KMS-11 (cell line): ENCODE results near the gene PXN.

Experiments
- H2AFZ ChIP-seq: fragments of 200-600 bp; sonication (generic); 2 replicates; pipeline ENCODE4 v1.6.1; 2016; ENCODE audit warnings: antibody characterized with exemption, mixed run types, low read depth
- H3K27ac ChIP-seq: fragments of 200-600 bp; sonication (generic); 2 replicates; pipeline ENCODE4 v1.6.1; 2016; ENCODE audit warnings: mild to moderate bottlenecking, mixed run types
- H3K27me3 ChIP-seq: fragments of 200-600 bp; sonication (generic); 2 replicates; pipeline ENCODE4 v1.6.1; 2017; ENCODE audit warnings: mild to moderate bottlenecking, low read depth, mixed run types, moderate library complexity; ENCODE audit not compliant: insufficient read depth
- H3K36me3 ChIP-seq: fragments of 200-600 bp; sonication (generic); 2 replicates; pipeline ENCODE4 v1.6.1; 2017; ENCODE audit warnings: mild to moderate bottlenecking, mixed run types; ENCODE audit not compliant: insufficient read depth
- H3K4me1 ChIP-seq: fragments of 200-600 bp; sonication (generic); 2 replicates; pipeline ENCODE4 v1.6.1; 2016; ENCODE audit warnings: mild to moderate bottlenecking, low read depth, mixed run types; ENCODE audit not compliant: poor library complexity, severe bottlenecking
- H3K4me2 ChIP-seq: fragments of 200-600 bp; sonication (generic); 2 replicates; pipeline ENCODE4 v1.7.0; 2016; ENCODE audit warnings: mild to moderate bottlenecking, mixed run types
- H3K4me3 ChIP-seq: fragments of 200-600 bp; sonication (generic); IDR thresholded peaks from 2 replicates; pipeline ENCODE4 v1.6.1; 2017; ENCODE audit warnings: low read depth, low read length, mixed read lengths; ENCODE audit not compliant: insufficient read depth
- H3K79me2 ChIP-seq: fragments of 200-600 bp; sonication (generic); 2 replicates; pipeline ENCODE4 v1.6.1; 2016; ENCODE audit warnings: low read depth, mixed run types; ENCODE audit not compliant: insufficient read depth
- H3K9ac ChIP-seq: fragments of 200-600 bp; sonication (generic); 2 replicates; pipeline ENCODE4 v1.6.1; 2016; ENCODE audit warnings: mild to moderate bottlenecking, mixed run types
- H4K20me1 ChIP-seq: fragments of 200-600 bp; sonication (generic); 2 replicates; pipeline ENCODE4 v1.6.1; 2016; ENCODE audit warnings: mild to moderate bottlenecking, mixed run types; ENCODE audit not compliant: insufficient read depth
- TF ChIP-seq, protein P1 (sequence below): fragments of 200-600 bp; sonication (generic); conservative IDR thresholded peaks from 2 replicates; pipeline ENCODE4 v1.6.1; 2017; ENCODE audit warnings: low read depth, mild to moderate bottlenecking, antibody characterized with exemption, low read length, moderate library complexity, mixed read lengths

The PXN gene

DNA sequence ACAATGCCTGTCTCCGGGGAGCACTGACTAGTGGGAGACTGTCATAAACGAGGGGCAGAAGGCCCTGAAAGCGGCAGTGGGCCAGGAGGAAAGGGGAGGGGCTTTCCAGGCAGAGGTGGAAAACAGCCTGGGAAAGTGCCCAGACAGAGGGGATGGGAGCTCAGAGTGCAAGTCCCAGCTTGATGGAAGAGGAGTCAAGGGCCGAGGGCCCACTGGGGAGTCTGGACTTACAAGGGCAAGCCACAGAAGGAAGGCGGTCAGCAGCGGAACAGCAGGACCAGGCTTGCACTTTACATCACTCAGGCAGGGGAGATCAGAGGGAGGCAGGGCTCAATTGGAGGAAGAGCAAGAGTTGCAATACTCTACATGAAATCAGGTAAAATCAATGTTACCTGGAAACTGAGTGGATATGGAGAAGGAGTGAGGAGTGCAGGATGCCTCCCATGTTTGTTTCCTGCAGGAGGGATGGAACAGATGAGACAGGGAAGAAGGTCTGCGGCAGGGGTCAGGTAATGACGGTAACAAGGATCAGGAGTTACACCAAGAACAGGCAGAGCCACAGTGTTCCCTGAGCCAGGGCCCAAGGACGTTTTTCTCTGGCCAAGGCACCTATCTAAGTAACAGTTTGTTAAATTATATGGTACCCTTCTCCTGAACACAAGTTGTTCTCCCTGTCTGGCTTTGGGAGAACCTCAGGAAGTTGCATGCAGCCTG lies 23.8 kb downstream of the PXN start:
- H3K27ac ChIP-seq: no peak overlapping the region
- no peaks in the 10 kb centered on the region for H3K4me1 ChIP-seq
- H3K4me2 ChIP-seq: no peak overlapping the region

DNA sequence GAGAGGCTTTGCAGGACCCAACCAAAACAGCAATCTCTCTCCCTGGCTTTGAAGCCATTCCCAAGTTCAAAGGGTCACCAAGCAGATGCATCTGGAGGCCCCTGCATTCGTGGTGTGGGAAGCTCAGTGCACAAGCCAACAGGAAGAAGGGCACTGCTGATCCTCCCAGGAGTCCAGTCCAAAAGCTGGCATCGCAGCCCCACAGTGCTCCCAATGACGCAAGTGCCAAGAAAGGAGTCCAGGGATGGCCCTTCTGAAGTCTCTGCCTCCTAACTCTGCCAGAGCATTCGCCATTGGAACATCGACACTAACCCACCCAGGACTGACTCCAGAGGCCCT lies 25.1 kb downstream of the PXN start:
- Histone ChIP-seq H4K20me1 (no peaks in the 10 kb centered on the region), H3K4me2 (no peak overlapping the region), H3K79me2 (no peaks in the 10 kb centered on the region), H3K4me1 (no peaks in the 10 kb centered on the region), H3K27ac (no peak overlapping the region), H3K4me3 (no peak overlapping the region), H3K9ac (no peak overlapping the region), H3K36me3 (no peaks in the 10 kb centered on the region), H3K27me3 (no peaks in the 10 kb centered on the region), H2AFZ (no peak overlapping the region)
- TF ChIP-seq, protein P1, sequence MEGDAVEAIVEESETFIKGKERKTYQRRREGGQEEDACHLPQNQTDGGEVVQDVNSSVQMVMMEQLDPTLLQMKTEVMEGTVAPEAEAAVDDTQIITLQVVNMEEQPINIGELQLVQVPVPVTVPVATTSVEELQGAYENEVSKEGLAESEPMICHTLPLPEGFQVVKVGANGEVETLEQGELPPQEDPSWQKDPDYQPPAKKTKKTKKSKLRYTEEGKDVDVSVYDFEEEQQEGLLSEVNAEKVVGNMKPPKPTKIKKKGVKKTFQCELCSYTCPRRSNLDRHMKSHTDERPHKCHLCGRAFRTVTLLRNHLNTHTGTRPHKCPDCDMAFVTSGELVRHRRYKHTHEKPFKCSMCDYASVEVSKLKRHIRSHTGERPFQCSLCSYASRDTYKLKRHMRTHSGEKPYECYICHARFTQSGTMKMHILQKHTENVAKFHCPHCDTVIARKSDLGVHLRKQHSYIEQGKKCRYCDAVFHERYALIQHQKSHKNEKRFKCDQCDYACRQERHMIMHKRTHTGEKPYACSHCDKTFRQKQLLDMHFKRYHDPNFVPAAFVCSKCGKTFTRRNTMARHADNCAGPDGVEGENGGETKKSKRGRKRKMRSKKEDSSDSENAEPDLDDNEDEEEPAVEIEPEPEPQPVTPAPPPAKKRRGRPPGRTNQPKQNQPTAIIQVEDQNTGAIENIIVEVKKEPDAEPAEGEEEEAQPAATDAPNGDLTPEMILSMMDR: no peak

More for the DNA sequence above, 23.8 kb downstream of the PXN start:
- no peaks in the 10 kb centered on the region for H3K27me3 ChIP-seq
- H3K36me3 ChIP-seq: no peaks in the 10 kb centered on the region
- no peak overlapping the region for H2AFZ ChIP-seq
- no peaks in the 10 kb centered on the region for H4K20me1 ChIP-seq
- TF ChIP-seq, protein P1: no peak
- no peak overlapping the region for H3K4me3 ChIP-seq
- H3K79me2 ChIP-seq: no peaks in the 10 kb centered on the region
- H3K9ac ChIP-seq: no peak overlapping the region

DNA sequence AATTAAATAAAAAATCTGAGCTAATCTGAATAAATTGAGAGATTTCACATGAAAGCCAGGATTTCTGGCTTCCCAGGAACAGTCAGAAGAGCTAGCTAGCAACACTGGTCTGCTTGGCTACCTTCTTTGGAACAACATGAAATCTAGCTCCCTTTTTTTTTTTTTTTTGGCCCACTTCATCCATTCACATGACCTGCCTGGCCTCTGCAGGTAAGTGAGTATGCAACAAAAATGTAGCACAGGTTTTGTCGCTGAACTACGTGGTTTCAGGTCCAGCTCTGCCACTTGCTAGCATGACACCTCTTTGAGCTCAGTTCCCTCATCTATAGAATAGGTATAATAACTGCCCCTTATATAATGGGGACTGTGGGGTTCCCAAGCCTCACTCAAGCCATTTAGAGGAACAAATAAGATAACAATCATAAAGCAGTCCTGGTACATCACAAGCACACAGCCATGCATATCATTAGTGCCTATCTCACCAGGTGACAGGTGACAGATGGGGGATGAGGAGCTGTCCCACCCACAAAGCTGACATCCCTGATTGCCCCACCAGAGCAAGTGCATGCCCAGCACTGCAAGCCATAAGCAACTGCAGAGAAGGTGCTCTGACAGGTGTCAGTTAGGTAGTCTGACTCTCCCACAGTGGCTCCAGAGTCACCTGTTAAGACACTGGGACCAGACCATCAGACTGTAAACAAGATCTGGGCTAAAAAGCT lies 25.6 kb downstream of the PXN start:
- H2AFZ ChIP-seq: no peak overlapping the region
- no peak overlapping the region for H3K4me2 ChIP-seq
- H3K27me3 ChIP-seq: no peaks in the 10 kb centered on the region
- no peak overlapping the region for H3K9ac ChIP-seq
- H3K4me1 ChIP-seq: no peaks in the 10 kb centered on the region
- no peak overlapping the region for H3K27ac ChIP-seq
- TF ChIP-seq, protein P1: no peak
- H3K36me3 ChIP-seq: no peaks in the 10 kb centered on the region
- no peaks in the 10 kb centered on the region for H3K79me2 ChIP-seq
- H3K4me3 ChIP-seq: no peak overlapping the region
- H4K20me1 ChIP-seq: no peaks in the 10 kb centered on the region

DNA sequence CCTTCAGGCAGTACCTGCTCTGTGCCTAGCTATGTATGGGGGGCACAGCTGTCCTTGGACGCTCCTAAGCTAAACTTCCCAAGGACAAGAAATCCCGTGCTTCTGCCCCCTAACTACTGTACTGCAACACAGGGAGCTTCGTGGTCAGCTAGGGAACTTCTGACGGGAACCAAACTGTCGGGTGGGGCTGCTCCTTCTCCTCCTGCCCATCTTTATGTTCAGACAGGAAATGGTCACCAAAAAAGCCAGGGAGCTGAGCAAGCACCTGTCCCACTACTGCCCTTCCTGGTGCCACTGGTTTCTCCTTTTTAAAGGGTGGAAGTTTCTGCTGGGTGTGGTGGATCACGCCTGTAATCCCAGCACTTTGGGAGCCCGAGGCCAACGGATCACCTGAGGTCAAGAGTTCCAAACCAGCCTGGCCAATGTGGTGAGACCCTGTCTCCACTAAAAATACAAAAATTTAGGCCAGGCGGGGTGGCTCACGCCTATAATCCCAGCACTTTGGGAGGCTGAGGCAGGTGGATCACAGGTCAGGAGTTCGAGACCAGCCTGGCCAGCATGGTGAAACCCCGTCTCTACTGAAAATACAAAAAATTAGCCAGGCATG lies 26.6 kb downstream of the PXN start:
- Histone ChIP-seq H3K36me3 (no peaks in the 10 kb centered on the region), H3K27me3 (no peaks in the 10 kb centered on the region), H2AFZ (no peak overlapping the region), H3K27ac (no peak overlapping the region), H3K4me1 (no peaks in the 10 kb centered on the region), H4K20me1 (no peaks in the 10 kb centered on the region), H3K79me2 (no peaks in the 10 kb centered on the region), H3K4me3 (no peak overlapping the region), H3K4me2 (no peak overlapping the region), H3K9ac (no peak overlapping the region)
- TF ChIP-seq, protein P1: no peak
